ENCODE results near the gene ANO10. TPM values are rescaled to one million over a fixed set of nuclear protein-coding genes. Genes with fewer than 3 reads are reported as not detected.

ANO10 gene
- total and polyA plus RNA-seq, 2 donors (not counting 3 experiments of a cell fraction or from before 2014, with no cell fraction given), result 28.4 to 45.8 TPM

DNA sequence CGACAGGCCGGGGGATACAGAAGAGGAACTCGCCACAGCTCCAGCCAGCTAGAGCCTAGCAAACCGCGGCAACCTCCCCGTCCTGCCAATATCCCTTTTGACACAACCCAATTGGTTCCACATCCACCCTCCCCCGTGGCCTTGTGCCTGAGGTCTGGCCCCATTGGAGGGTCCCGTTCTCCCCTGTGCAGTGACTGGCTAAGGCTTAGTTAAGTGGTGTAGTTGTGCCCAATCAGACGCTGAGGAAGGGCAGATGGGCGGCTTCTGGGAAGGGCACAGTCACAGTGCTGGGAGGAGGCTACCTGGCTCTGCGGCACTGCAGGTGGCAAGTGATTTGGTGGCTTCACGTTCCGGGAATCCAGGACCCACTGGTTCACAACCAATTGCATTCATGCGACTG lies 256.9 kb downstream of the ANO10 start:
- intact Hi-C loops (cut with micrococcal nuclease), result no loop called here
- POLR2A ChIA-PET, result no interaction called here

More for the DNA sequence above, 256.9 kb downstream of the ANO10 start:
- Histone ChIP-seq H3K9me1 (replicated peaks; ENCODE audit: control insufficient read depth, extremely low read depth, insufficient read depth, low read length) (no peaks in the 10 kb centered on the region), H3K27me3 (ENCODE audit: control insufficient read depth in 2 of 2, insufficient read depth in 2 of 2, low read length in 2 of 2) (no peaks in the 10 kb centered on the region), H3K4me1 (ENCODE audit: control insufficient read depth, extremely low read depth, insufficient read depth, low read length) (no peaks in the 10 kb centered on the region), H2AFZ (ENCODE audit: low read depth, low read length) (no peak overlapping the region), H3K36me3 (ENCODE audit: control insufficient read depth in 2 of 2, extremely low read depth in 1 of 2, insufficient read depth in 2 of 2, low read length in 2 of 2) (peaks cover 0 to 4% of the 10 kb centered on the region in 2 experiments), H3K4me3 (replicated peaks in 1 of 3; ENCODE audit: insufficient read depth in 1 of 3, low read depth in 1 of 3, low read length in 3 of 3) (no peak overlapping the region), H3K9ac (replicated peaks; ENCODE audit: extremely low read depth, insufficient read depth, low read length) (no peak overlapping the region), H3K79me2 (ENCODE audit: control insufficient read depth, insufficient read depth, low read length) (no peaks in the 10 kb centered on the region), H4K20me1 (replicated peaks; ENCODE audit: control insufficient read depth, extremely low read depth, insufficient read depth, low read length) (no peaks in the 10 kb centered on the region), H3K27ac (ENCODE audit: insufficient read depth, low read depth, low read length) (no peak overlapping the region), H3K4me2 (ENCODE audit: insufficient read depth, low read length) (no peak overlapping the region), H3K9me3 (replicated peaks; ENCODE audit: control insufficient read depth, insufficient read depth, low read length) (no peaks in the 10 kb centered on the region)
- dilution Hi-C loops (cut with MboI; ENCODE audit: extremely low pct_ligation_motif_present, low sequenced_read_pairs), result no loop called here
- BruUV-seq (replicated peaks), result no TSS peak
- TF ChIP-seq FOS (IDR thresholded peaks at IDR 0.05; ENCODE audit: borderline replicate concordance, insufficient read depth, low read length) (no peak), JUN (IDR thresholded peaks at IDR 0.05; ENCODE audit: borderline replicate concordance, insufficient read depth, insufficient read length, low read depth) (no peak), MYC (IDR thresholded peaks at IDR 0.05; ENCODE audit: low read depth, low read length) (no peak), EZH2 (IDR thresholded peaks at IDR 0.05; ENCODE audit: borderline replicate concordance, low read depth, low read length, severe bottlenecking) (no peak), POLR2AphosphoS5 (IDR thresholded peaks at IDR 0.05; ENCODE audit: insufficient read depth, low read depth, low read length) (no peak), MAX (IDR thresholded peaks at IDR 0.05; ENCODE audit: insufficient read depth, insufficient read length) (no peak), CTCF (IDR thresholded peaks at IDR 0.05; ENCODE audit: extremely low read depth in 1 of 2, insufficient read depth in 1 of 2, low read depth in 1 of 2, low read length in 2 of 2) (no peak), POLR2A (IDR thresholded peaks at IDR 0.05; ENCODE audit: low read depth, low read length) (no peak), GATA2 (IDR thresholded peaks at IDR 0.05; ENCODE audit: insufficient read depth, insufficient read length, low read depth, low read length) (no peak)
- FAIRE-seq (no peak), DNase-seq (ENCODE audit: low read depth, low spot score) (no peak)
- CTCF ChIA-PET, result no interaction called here
